Neural cell (in vitro differentiated cells): ENCODE data around the gene SYNE3.

ENCODE experiments used
- CTCF ChIP-seq: fragments of 450-650 bp; IDR thresholded peaks from 2 replicates; pipeline ENCODE4 v1.5.1; 2014; ENCODE audit warnings: antibody characterized with exemption, mild to moderate bottlenecking, moderate library complexity; ENCODE audit not compliant: poor library complexity, severe bottlenecking
- EP300 ChIP-seq: fragments of 450-650 bp; conservative IDR thresholded peaks from 2 replicates; pipeline ENCODE4 v1.6.1; 2014; ENCODE audit warnings: antibody characterized with exemption, mild to moderate bottlenecking, moderate library complexity; ENCODE audit not compliant: poor library complexity, severe bottlenecking
- EZH2 ChIP-seq: fragments of 200-600, 300-800 bp; shearing (Covaris generic), sonication (generic); IDR thresholded peaks from 2 replicates; pipeline ENCODE4 v1.6.1; 2014; ENCODE audit warnings: antibody characterized with exemption, low read length, borderline replicate concordance, mild to moderate bottlenecking; ENCODE audit not compliant: insufficient read depth, poor library complexity, severe bottlenecking
- MXI1 ChIP-seq: fragments of 450-650 bp; conservative IDR thresholded peaks from 2 replicates; pipeline ENCODE4 v1.6.1; 2014; ENCODE audit warnings: antibody characterized with exemption, mild to moderate bottlenecking; ENCODE audit not compliant: poor library complexity, severe bottlenecking
- POLR2AphosphoS5 ChIP-seq: IDR thresholded peaks from 2 replicates; pipeline ENCODE4 v1.6.1; 2012
- REST ChIP-seq: IDR thresholded peaks from 2 replicates; pipeline ENCODE4 v1.6.1; 2012; ENCODE audit warnings: borderline replicate concordance
- SMC3 ChIP-seq: fragments of 450-650 bp; conservative IDR thresholded peaks from 2 replicates; pipeline ENCODE4 v1.6.1; 2014; ENCODE audit warnings: antibody characterized with exemption, mild to moderate bottlenecking, moderate library complexity; ENCODE audit not compliant: poor library complexity
- TAF1 ChIP-seq: IDR thresholded peaks from 2 replicates; pipeline ENCODE4 v1.6.1; 2012; ENCODE audit warnings: low read depth

- no peak for TF ChIP-seq REST
- no peak for TF ChIP-seq CTCF
- TF ChIP-seq EZH2: no peak
- TF ChIP-seq MXI1: no peak
- TF ChIP-seq SMC3: no peak
- TF ChIP-seq EP300: no peak
- TF ChIP-seq POLR2AphosphoS5: no peak
- TF ChIP-seq TAF1: no peak
Measured at GRCh38 chr14:95504135-95505029, 12.1 kb downstream of the SYNE3 start.
